Breast epithelium (tissue), 3 donors: Measurements from ENCODE around the gene FASTK.

Source experiments
- POLR2AphosphoS5 ChIP-seq, 3 donors: sonication (generic); formaldehyde crosslinking; IDR thresholded peaks; one replicate each; pipeline ENCODE4 v1.6.1; 2017; ENCODE audit warnings: antibody characterized with exemption in 3 of 3
- TF ChIP-seq, protein P1 (sequence below), 3 donors: fragments of 450-650 bp; IDR thresholded peaks; one replicate each; pipeline ENCODE4 v1.5.1; 2016 to 2017; ENCODE audit warnings: antibody characterized with exemption in 3 of 3, mild to moderate bottlenecking in 3 of 3, moderate library complexity in 3 of 3

DNA sequence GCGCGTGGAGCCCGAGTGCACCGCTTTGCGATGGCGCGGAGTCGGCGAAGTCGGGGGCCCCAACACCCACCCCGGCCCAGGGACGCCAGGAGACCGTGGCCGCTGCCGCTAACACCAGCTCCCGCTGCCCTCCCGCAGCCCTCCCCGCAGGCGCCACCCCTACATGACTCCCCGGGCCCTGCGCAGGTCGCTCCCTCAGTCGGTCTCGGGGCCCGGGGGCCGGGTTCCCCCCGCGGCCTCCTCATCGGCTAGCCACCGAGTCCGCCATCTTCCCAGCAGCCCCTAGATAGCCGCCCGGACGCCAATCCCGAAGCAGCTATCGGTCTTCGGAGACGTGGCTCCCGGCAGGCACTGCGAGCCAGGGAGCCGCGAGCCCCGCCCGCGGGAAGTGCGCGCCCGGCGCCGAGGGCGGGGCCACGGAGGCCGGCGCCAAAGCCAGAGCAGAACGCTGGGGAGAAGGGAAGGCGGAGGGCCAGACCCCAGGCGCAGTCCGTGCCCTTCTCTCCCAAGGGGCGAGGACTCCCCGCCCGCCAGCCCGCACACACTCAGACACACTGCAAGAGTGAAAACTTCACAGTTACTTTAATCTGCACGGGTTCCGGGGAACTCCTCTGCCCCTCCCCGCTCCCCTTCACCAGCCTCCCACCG, at the start of gene FASTK:
- TF ChIP-seq, protein P1, sequence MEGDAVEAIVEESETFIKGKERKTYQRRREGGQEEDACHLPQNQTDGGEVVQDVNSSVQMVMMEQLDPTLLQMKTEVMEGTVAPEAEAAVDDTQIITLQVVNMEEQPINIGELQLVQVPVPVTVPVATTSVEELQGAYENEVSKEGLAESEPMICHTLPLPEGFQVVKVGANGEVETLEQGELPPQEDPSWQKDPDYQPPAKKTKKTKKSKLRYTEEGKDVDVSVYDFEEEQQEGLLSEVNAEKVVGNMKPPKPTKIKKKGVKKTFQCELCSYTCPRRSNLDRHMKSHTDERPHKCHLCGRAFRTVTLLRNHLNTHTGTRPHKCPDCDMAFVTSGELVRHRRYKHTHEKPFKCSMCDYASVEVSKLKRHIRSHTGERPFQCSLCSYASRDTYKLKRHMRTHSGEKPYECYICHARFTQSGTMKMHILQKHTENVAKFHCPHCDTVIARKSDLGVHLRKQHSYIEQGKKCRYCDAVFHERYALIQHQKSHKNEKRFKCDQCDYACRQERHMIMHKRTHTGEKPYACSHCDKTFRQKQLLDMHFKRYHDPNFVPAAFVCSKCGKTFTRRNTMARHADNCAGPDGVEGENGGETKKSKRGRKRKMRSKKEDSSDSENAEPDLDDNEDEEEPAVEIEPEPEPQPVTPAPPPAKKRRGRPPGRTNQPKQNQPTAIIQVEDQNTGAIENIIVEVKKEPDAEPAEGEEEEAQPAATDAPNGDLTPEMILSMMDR (IDR thresholded peaks at IDR 0.05) = no peak
- peak; percentile 33 to 55 (median 38) for TF ChIP-seq POLR2AphosphoS5 (IDR thresholded peaks at IDR 0.05)
